Loucy (cell line): ENCODE data around the gene CTIF.

Experiments
- H2AFZ ChIP-seq: fragments of 200-600 bp; sonication (generic); 2 replicates; pipeline ENCODE4 v1.6.0; 2016; ENCODE audit warnings: antibody characterized with exemption, mild to moderate bottlenecking, low read length, moderate library complexity
- H3F3A ChIP-seq: fragments of 200-600 bp; 2 replicates; pipeline ENCODE4 v1.6.0; 2016; ENCODE audit warnings: antibody characterized with exemption, low read depth, mild to moderate bottlenecking
- H3K27me3 ChIP-seq: fragments of 200-600 bp; sonication (generic); 2 replicates; pipeline ENCODE4 v1.6.1; 2014; ENCODE audit warnings: low read length, mild to moderate bottlenecking; ENCODE audit not compliant: insufficient read depth, poor library complexity, severe bottlenecking
- H3K36me3 ChIP-seq: fragments of 200-600 bp; sonication (generic); 2 replicates; pipeline ENCODE4 v1.6.1; 2016; ENCODE audit warnings: low read length; ENCODE audit not compliant: insufficient read depth
- H3K4me1 ChIP-seq: fragments of 200-600 bp; sonication (generic); 2 replicates; pipeline ENCODE4 v1.5.1; 2014; ENCODE audit warnings: low read length, mild to moderate bottlenecking; ENCODE audit not compliant: insufficient read depth, poor library complexity, severe bottlenecking
- H3K4me2 ChIP-seq: fragments of 200-600 bp; sonication (generic); 2 replicates; pipeline ENCODE4 v1.6.0; 2014; ENCODE audit warnings: antibody characterized with exemption, low read length, low read depth, mild to moderate bottlenecking; ENCODE audit not compliant: poor library complexity, severe bottlenecking
- H3K4me3 ChIP-seq: fragments of 200-600 bp; sonication (generic); 2 replicates; pipeline ENCODE4 v1.5.1; 2014; ENCODE audit warnings: low read length, mild to moderate bottlenecking, mixed read lengths; ENCODE audit not compliant: poor library complexity, severe bottlenecking
- H3K79me2 ChIP-seq: fragments of 200-600 bp; sonication (generic); 2 replicates; pipeline ENCODE4 v1.6.1; 2014; ENCODE audit warnings: low read length; ENCODE audit not compliant: insufficient read depth
- H3K9ac ChIP-seq: fragments of 200-600 bp; sonication (generic); 2 replicates; pipeline ENCODE4 v1.6.0; 2014; ENCODE audit warnings: mild to moderate bottlenecking, low read depth, low read length, moderate library complexity; ENCODE audit not compliant: poor library complexity, severe bottlenecking
- H3K9me2 ChIP-seq: fragments of 200-600 bp; sonication (generic); replicated peaks from 2 replicates; pipeline ENCODE4 v1.6.1; 2016; ENCODE audit warnings: low read depth, low read length, mixed read lengths
- H3K9me3 ChIP-seq: fragments of 200-600 bp; sonication (generic); 2 replicates; pipeline ENCODE4 v1.6.1; 2014; ENCODE audit warnings: mild to moderate bottlenecking, antibody characterized with exemption, low read length, low read depth; ENCODE audit not compliant: insufficient read depth
- H4K20me1 ChIP-seq: fragments of 200-600 bp; sonication (generic); 2 replicates; pipeline ENCODE4 v1.6.0; 2014; ENCODE audit warnings: antibody characterized with exemption, low read length, mild to moderate bottlenecking; ENCODE audit not compliant: insufficient read depth, poor library complexity, severe bottlenecking
- CTCF ChIP-seq: fragments of 200-600 bp; sonication (generic); conservative IDR thresholded peaks from 2 replicates; pipeline ENCODE4 v1.5.1; 2014; ENCODE audit warnings: mild to moderate bottlenecking, antibody characterized with exemption, low read length
- EZH2phosphoT487 ChIP-seq: fragments of 200-600 bp; IDR thresholded peaks from 2 replicates; pipeline ENCODE4 v1.6.1; 2018; ENCODE audit warnings: antibody characterized with exemption, mild to moderate bottlenecking, moderate library complexity, borderline replicate concordance

Gene CTIF

GRCh38 chr18:48766487-48766886 is 227.7 kb downstream of the CTIF start:
- H3K79me2 ChIP-seq: no peaks in the 10 kb centered on the region
- H3F3A ChIP-seq: no peaks in the 10 kb centered on the region
- no peaks in the 10 kb centered on the region for H4K20me1 ChIP-seq
- H3K4me2 ChIP-seq: no peak overlapping the region
- TF ChIP-seq CTCF (no peak), EZH2phosphoT487 (no peak)
- H3K36me3 ChIP-seq: peaks cover 22% of the 10 kb centered on the region; the same call in 1 of the 2 replicates
- H3K9me3 ChIP-seq: no peaks in the 10 kb centered on the region
- H2AFZ ChIP-seq: no peak overlapping the region
- H3K9ac ChIP-seq: no peak overlapping the region
- H3K4me1 ChIP-seq: peaks cover 20% of the 10 kb centered on the region
- H3K9me2 ChIP-seq: no peaks in the 10 kb centered on the region
- no peak overlapping the region for H3K4me3 ChIP-seq
- no peaks in the 10 kb centered on the region for H3K27me3 ChIP-seq

- H3K9ac ChIP-seq: no peak overlapping the region
- no peaks in the 10 kb centered on the region for H3K79me2 ChIP-seq
- H3K9me3 ChIP-seq: no peaks in the 10 kb centered on the region
- no peaks in the 10 kb centered on the region for H4K20me1 ChIP-seq
- no peaks in the 10 kb centered on the region for H3F3A ChIP-seq
- peaks cover 26% of the 10 kb centered on the region for H3K4me1 ChIP-seq
- no peak for TF ChIP-seq EZH2phosphoT487
- TF ChIP-seq CTCF: no peak
- peaks cover 15% of the 10 kb centered on the region; the same call in 1 of the 2 replicates for H3K36me3 ChIP-seq
- H3K4me3 ChIP-seq: no peak overlapping the region
- H3K27me3 ChIP-seq: no peaks in the 10 kb centered on the region
- no peak overlapping the region for H3K4me2 ChIP-seq
- no peak overlapping the region for H2AFZ ChIP-seq
- H3K9me2 ChIP-seq: no peaks in the 10 kb centered on the region
Observed at GRCh38 chr18:48767090-48767690, 228.4 kb downstream of the CTIF start.

- peaks cover 7% of the 10 kb centered on the region; the same call in 1 of the 2 replicates for H3K36me3 ChIP-seq
- H3K9me2 ChIP-seq: no peaks in the 10 kb centered on the region
- no peak overlapping the region for H3K4me3 ChIP-seq
- no peak overlapping the region for H2AFZ ChIP-seq
- no peaks in the 10 kb centered on the region for H3K79me2 ChIP-seq
- H3F3A ChIP-seq: no peaks in the 10 kb centered on the region
- no peak overlapping the region for H3K9ac ChIP-seq
- TF ChIP-seq CTCF (peak; percentile 40), EZH2phosphoT487 (no peak)
- no peaks in the 10 kb centered on the region for H3K27me3 ChIP-seq
- no peaks in the 10 kb centered on the region for H3K9me3 ChIP-seq
- H3K4me1 ChIP-seq: peaks cover 30% of the 10 kb centered on the region
- H3K4me2 ChIP-seq: no peak overlapping the region
- H4K20me1 ChIP-seq: no peaks in the 10 kb centered on the region
Observed at GRCh38 chr18:48769006-48769636, 230.3 kb downstream of the CTIF start.
